CD4-positive, alpha-beta T cell (primary cell): ENCODE measurements around the gene CPNE7. TPM values are rescaled to one million over a fixed set of nuclear protein-coding genes. Genes with fewer than 3 reads are reported as not detected.

Experiments
- ATAC-seq: fragments of 200-7000 bp; cut with Tn5 transposase; one replicate; pipeline ENCODE4 v1.10.0; 2022; ENCODE audit warnings: mild to moderate bottlenecking; ENCODE audit not compliant: poor library complexity
- CTCF ChIA-PET: fragments of 350-600 bp; sonication (Branson Sonifier 250); formaldehyde crosslinking; loops from one replicate; lab custom pipeline; 2021; ENCODE audit warnings: antibody characterized with exemption, inconsistent platforms; lab: Charles Lee
- POLR2A ChIA-PET: fragments of 350-600 bp; sonication (Branson Sonifier 250); formaldehyde crosslinking; loops from one replicate; lab custom pipeline; 2021; ENCODE audit warnings: antibody characterized with exemption, inconsistent platforms; lab: Charles Lee
- DNase-seq, 14 experiments: peaks; one replicate each; pipeline ENCODE4 v3.0.0-alpha.2; 2013 to 2020; ENCODE audit warnings: mixed read lengths in 2 of 14
- H3K27ac ChIP-seq, 2 donors: one replicate each; pipeline versions ENCODE4 v1.5.1 to v1.7.0; 2013; ENCODE audit warnings: low read length in 2 of 2, low read depth in 1 of 2, mild to moderate bottlenecking in 1 of 2
- H3K27me3 ChIP-seq, 2 experiments: 1 replicate in 1 of 2; 2 replicates in 1 of 2; pipeline versions ENCODE4 v1.6.1 to v1.7.0; 2013; ENCODE audit warnings: low read length in 2 of 2, control low read depth in 1 of 2, mild to moderate bottlenecking in 1 of 2, moderate library complexity in 1 of 2; ENCODE audit not compliant: insufficient read depth in 2 of 2, control insufficient read depth in 1 of 2
- H3K36me3 ChIP-seq: one replicate; pipeline ENCODE4 v1.6.1; 2013; ENCODE audit warnings: low read length, control low read depth; ENCODE audit not compliant: insufficient read depth
- H3K4me1 ChIP-seq: one replicate; pipeline ENCODE4 v1.6.1; 2013; ENCODE audit warnings: low read length, control low read depth; ENCODE audit not compliant: insufficient read depth
- H3K4me3 ChIP-seq: one replicate; pipeline ENCODE4 v1.5.1; 2013; ENCODE audit warnings: mild to moderate bottlenecking, low read length, moderate library complexity
- H3K9me3 ChIP-seq, 2 experiments: 1 replicate in 1 of 2; 2 replicates in 1 of 2; pipeline versions ENCODE4 v1.6.1 to v1.7.0; 2013; ENCODE audit warnings: low read length in 2 of 2, mild to moderate bottlenecking in 2 of 2, control low read depth in 1 of 2, moderate library complexity in 1 of 2; ENCODE audit not compliant: control insufficient read depth in 1 of 2, insufficient read depth in 1 of 2
- H3K27ac Mint-ChIP-seq: one replicate; pipeline ENCODE4 v1.8.0; 2020; ENCODE audit warnings: mixed read lengths
- H3K27me3 Mint-ChIP-seq: one replicate; pipeline ENCODE4 v1.8.0; 2021; ENCODE audit warnings: mixed read lengths
- H3K36me3 Mint-ChIP-seq: one replicate; pipeline ENCODE4 v1.8.0; 2021; ENCODE audit warnings: low read depth, mixed read lengths
- H3K4me1 Mint-ChIP-seq: one replicate; pipeline ENCODE4 v1.8.0; 2021; ENCODE audit warnings: low read depth, mixed read lengths
- H3K4me3 Mint-ChIP-seq: one replicate; pipeline ENCODE4 v1.8.0; 2020; ENCODE audit warnings: mild to moderate bottlenecking, mixed read lengths
- H3K9me3 Mint-ChIP-seq: one replicate; pipeline ENCODE4 v1.8.0; 2020; ENCODE audit warnings: mixed read lengths
- CTCF ChIP-seq: fragments of 200-600 bp; IDR thresholded peaks from one replicate; pipeline ENCODE4 v1.8.0; 2022; ENCODE audit warnings: antibody characterized with exemption, mild to moderate bottlenecking
- intact Hi-C, 2 experiments: fragments of 100-400 bp; cut with DNase I in 1 of 2; cut with micrococcal nuclease in 1 of 2; formaldehyde crosslinking; loops; one replicate each; pipeline versions ENCODE4 v1.15.1 to v1.9.0; 2023 to 2025; cut with DNase I, micrococcal nuclease
- total RNA-seq, 174 experiments: library from RNA in 2 of 174; stranded (reverse) in 2 of 174; gene quantifications; one replicate each; pipeline ENCODE4 v1.2.3 and lab custom pipeline; 2021 to 2026

CPNE7 gene
- total RNA-seq, 2 experiments from 2014 or later, result 1.0 to 1.3 TPM

DNA sequence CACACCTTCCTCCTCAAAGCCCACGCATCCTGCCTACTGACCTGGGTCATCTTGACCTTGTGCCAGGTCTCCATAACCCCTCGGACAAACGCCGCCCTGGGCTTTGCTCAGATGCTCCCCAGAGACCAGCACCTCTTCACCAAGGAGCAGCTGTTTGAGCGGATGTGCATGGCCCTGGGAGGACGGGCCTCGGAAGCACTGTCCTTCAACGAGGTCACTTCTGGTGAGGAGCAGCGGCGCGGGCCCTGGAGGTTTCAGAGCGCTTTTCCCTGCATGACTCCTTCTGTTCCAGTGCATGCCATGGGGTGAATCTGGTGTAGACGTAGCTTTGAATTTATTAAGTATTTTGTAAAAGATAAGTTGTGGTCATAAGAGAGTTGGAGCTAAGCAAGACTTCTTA, 22.6 kb upstream of the CPNE7 start:
- H3K27me3 Mint-ChIP-seq, result no peaks in the 10 kb centered on the region
- Histone ChIP-seq H3K36me3 (peaks cover 58% of the 10 kb centered on the region), H3K27me3 (no peaks in the 10 kb centered on the region), H3K9me3 (no peaks in the 10 kb centered on the region), H3K4me1 (peaks cover 30% of the 10 kb centered on the region), H3K27ac (no peak overlapping the region), H3K4me3 (no peak overlapping the region)
- H3K9me3 Mint-ChIP-seq, result no peaks in the 10 kb centered on the region
- no peak overlapping the region for H3K4me3 Mint-ChIP-seq
- TF ChIP-seq CTCF, result no peak
- peaks cover 23% of the 10 kb centered on the region for H3K4me1 Mint-ChIP-seq
- no peak for DNase-seq
- CTCF ChIA-PET, result no interaction called here
- H3K36me3 Mint-ChIP-seq, result peaks cover 63% of the 10 kb centered on the region
- no peak overlapping the region for H3K27ac Mint-ChIP-seq
- intact Hi-C loops, result no loop called here
- POLR2A ChIA-PET, result no interaction called here
- ATAC-seq, result no peak

DNA sequence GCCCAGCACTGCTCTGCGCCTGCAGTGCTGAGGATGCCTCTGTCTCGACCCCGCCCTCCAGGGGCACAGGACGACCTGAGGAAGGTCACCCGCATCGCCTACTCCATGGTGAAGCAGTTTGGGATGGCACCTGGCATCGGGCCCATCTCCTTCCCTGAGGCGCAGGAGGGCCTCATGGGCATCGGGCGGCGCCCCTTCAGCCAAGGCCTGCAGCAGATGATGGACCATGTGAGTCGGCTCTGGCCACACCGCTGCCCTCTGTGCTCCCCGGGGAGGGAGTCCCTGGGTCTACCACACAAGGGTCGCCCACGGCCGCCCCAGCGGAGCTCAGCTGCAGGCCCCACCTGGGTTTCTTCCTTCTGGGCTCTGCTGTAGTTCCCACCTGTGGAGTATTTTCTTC, 21.8 kb upstream of the CPNE7 start:
- Histone ChIP-seq H3K27ac (no peak overlapping the region), H3K27me3 (no peaks in the 10 kb centered on the region), H3K9me3 (no peaks in the 10 kb centered on the region), H3K36me3 (peaks cover 53% of the 10 kb centered on the region), H3K4me3 (no peak overlapping the region), H3K4me1 (peaks cover 25% of the 10 kb centered on the region)
- H3K9me3 Mint-ChIP-seq, result no peaks in the 10 kb centered on the region
- no peaks in the 10 kb centered on the region for H3K27me3 Mint-ChIP-seq
- POLR2A ChIA-PET, result interaction anchor here (1.0 kb wide), 1 partner anchor 19 kb away, joined by 3 read pairs; no protein-coding TSS in a partner anchor
- intact Hi-C loops, result no loop called here
- CTCF ChIA-PET, result no interaction called here
- DNase-seq (no peak), ATAC-seq (no peak)
- peaks cover 20% of the 10 kb centered on the region for H3K4me1 Mint-ChIP-seq
- H3K4me3 Mint-ChIP-seq, result no peak overlapping the region
- TF ChIP-seq CTCF, result no peak
- no peak overlapping the region for H3K27ac Mint-ChIP-seq
- peaks cover 55% of the 10 kb centered on the region for H3K36me3 Mint-ChIP-seq

DNA sequence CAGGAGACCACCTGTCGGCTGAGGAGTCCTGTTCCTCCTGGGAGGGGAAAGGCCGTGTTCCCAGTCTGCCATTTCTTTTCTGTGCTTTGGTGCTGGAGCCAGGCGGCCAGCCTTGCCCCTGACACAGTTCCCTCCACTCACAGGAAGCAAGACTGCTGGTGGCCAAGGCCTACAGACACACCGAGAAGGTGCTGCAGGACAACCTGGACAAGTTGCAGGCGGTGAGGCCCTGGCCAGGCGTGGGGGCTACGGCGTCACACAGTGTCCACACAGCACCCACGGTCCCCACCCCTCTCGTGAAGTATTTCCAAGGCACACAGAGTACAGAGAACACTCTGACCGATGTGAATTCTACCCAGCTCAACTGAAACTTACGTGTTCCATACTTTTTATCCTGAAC, 21.2 kb upstream of the CPNE7 start:
- H3K4me1 Mint-ChIP-seq, result peaks cover 14% of the 10 kb centered on the region
- no peak for TF ChIP-seq CTCF
- peaks cover 22% of the 10 kb centered on the region for H3K4me1 ChIP-seq
- H3K9me3 Mint-ChIP-seq, result no peaks in the 10 kb centered on the region
- ATAC-seq (no peak), DNase-seq (no peak)
- no peak overlapping the region for H3K27ac Mint-ChIP-seq
- H3K36me3 ChIP-seq, result peaks cover 47% of the 10 kb centered on the region
- H3K27me3 ChIP-seq, result no peaks in the 10 kb centered on the region
- H3K4me3 ChIP-seq, result no peak overlapping the region
- H3K4me3 Mint-ChIP-seq, result no peak overlapping the region
- no peaks in the 10 kb centered on the region for H3K9me3 ChIP-seq
- no peak overlapping the region for H3K27ac ChIP-seq
- H3K36me3 Mint-ChIP-seq, result peaks cover 49% of the 10 kb centered on the region
- intact Hi-C loops, result no loop called here
- ChIA-PET POLR2A (interaction anchor here (1.0 kb wide), 1 partner anchor 20 kb away, joined by 3 read pairs; no protein-coding TSS in a partner anchor), CTCF (no interaction called here)
- H3K27me3 Mint-ChIP-seq, result no peaks in the 10 kb centered on the region
